CD4-positive, alpha-beta T cell treated with Interleukin-4 for 1 hour (primary cell): ENCODE results near the gene SYNE4.
"Not testable (repeated sequence)": the region's sequence is repeated elsewhere in the genome, so short reads cannot be mapped to it uniquely, and the experiment has no call there.

Experiments
- DNase-seq, 2 donors: peaks; one replicate each; pipeline ENCODE4 v3.0.0-alpha.2; 2020 to 2022

Gene SYNE4

DNA sequence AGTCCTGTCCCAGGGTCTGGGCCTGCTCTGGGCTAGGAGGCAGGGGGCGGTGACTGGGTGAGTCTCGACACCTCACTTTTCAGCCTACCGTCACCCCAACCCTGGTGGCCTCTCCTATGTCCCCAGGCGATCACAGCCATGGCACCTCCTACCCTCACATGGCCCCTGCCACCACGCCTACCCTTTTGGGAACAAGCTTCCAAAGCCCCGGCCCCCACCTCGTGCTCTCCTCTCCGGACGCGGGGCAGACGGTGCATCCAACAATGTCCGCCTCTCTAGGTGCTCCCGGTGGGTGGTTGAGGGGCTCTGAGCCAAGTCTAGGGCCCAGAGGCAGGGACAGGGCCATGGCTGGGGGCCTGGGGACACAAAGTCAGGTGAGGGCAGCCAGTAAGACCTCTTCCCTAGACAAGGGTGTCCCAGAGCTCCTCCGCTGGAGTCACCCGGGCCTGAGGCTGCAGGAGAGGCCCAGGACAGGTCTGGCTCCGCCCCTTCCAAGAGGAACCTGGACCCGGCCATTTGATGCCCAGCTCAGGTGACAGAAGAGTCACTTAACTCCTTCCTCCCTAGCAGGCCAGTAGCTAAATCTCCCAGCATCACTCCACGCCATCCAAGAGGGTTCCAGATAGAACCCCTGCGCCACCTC, at the start of gene SYNE4:
TSS of gene SYNE4 (minus strand) at position 478 of the 643 bp plus-strand sequence. CDS start at position 346, 132 bp downstream.
- DNase-seq, result no peak

DNA sequence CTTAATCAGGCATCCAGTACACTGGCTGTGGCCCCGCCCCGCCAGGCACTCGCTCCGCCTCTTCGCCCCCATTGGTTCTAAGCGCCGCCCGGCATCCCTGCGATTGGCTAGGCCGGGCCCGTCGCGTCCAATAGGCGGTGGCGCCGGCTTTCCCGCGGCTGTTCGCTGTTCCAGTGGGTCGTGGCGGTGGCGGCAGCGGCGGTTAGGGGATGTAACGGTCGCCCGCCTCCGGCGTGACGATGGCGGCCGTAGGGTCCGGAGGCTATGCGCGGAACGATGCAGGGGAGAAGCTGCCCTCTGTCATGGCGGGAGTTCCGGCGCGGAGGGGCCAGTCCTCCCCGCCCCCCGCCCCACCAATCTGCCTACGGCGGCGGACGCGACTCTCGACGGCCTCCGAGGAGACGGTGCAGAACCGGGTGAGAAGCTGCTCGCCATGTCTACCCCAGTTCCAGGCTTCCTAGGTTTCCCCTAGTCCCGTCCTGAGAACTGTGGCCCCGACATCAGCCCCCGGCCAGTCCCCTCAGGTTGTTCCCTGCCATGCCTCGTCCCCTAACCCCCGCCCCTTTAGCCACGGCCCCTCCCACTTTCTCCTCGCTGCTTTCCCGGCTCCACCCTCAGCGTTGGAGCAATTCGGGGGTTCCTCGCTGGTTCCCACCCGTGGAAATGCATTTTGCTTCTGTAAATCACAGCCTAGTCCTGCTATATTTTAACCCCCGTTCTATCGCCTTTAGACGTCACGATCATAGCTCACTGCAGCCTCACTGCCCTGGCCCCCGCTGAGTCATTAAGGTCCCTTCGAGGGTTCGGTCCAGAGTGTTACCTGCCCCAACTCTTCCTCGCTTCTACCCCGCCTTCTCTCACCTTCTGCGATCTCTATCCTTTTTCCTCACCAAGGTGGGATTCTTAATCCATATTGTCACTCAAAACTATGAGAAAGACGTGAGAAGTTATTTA, 46.4 kb upstream of the SYNE4 start, which contains the start of gene WDR62:
TSS of gene WDR62 (plus strand) at position 165 of the 954 bp plus-strand sequence. CDS start at position 240, 75 bp downstream.
- peak in 1 of 2 donors; percentile 45 for DNase-seq

DNA sequence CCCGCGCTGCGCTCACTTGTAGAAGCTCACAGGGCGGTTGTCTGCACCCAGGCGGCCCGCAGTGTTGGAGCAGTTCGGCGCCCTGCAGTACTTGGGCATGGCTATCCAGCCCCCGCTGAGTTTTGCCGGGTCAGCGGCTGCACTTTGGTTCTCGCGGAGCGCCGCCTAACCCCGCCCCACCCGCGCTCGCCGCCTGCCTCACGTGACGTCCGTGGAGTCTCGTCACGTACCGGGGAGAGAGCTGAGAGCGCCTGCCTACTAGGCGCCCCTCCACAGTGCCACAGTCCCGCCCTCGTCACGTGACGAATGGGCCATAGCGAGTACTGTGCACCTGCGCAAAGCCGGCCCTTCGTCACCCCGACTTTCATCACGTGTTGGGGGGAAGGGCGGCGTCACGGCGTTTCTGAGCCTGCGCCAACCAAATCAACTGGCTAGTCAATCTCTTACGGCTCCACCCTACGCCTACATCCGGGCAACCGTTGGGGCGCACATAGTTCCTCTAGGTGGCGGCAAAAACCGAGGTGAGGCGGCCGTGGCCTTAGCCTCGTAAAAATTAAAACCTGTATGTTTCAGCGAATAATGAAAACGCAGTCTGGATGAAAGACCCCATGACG, 45.6 kb upstream of the SYNE4 start, which contains the start of gene THAP8:
TSS of gene THAP8 (minus strand) at position 167 of the 614 bp plus-strand sequence. CDS start at position 99, 68 bp downstream.
- peak; percentile 100 for DNase-seq

DNA sequence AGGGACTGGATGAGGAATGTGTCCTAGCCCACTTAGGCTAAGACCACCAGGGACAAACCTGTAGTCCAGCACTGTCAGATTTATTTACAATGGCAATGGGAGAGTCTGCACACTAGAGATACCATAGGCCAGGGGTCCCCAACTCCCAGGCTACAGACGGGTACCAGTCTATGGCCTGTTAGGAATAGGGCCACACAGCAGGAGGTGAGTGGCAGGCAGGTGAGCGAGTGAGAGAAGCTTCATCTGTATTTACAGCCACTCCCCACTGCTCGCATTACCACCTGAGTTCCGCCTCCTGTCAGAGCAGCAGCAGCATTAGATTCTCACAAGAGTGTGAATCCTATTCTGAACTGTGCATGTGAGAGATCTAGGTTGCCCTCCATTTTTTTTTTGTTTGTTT, 43.0 kb upstream of the SYNE4 start:
- no peak for DNase-seq

DNA sequence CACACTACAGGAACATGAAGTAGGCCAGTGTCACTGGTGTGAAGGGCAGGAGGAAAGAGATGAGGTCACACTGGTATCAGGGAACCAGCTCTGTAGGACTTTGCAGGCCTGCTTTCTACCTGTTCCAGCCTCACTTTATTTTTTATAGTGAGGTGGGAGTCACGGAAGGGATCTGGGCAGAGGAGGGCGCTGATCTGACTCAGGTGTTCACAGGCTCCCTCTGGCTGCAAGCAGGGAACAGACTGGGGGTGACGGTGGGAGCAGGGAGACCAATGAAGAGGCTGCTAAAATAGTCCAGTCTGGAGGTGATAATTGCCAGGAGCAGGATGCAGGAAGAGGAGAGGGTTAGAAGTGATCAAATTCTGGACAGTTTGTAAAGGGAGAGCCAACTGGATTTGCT, 42.6 kb upstream of the SYNE4 start:
- DNase-seq, result no peak

- no peak for DNase-seq
Observed at GRCh38 chr19:36049080-36049698, 40.6 kb upstream of the SYNE4 start.

DNA sequence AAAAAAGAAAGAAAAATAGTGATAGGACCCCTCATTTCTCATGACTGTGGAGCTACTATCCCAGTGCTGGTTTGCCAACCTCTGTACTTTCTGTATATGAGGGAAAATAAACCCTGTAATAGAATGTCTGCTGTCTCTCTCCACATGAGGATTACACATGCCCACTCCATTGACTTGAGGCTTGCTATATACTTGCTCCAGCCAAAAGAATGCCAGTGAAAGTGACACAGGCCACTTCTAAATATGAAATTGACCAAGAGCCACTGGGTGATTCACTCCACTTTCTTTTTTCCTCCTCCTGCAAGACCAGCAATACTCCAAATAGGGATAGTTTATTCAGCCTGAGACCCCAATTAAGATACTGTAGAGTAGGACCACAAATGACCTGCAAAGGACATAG, 39.2 kb upstream of the SYNE4 start:
- no peak for DNase-seq

- DNase-seq, result no peak
Observed at GRCh38 chr19:36046443-36047050, 37.9 kb upstream of the SYNE4 start.

GRCh38 chr19:36043952-36044351, 35.3 kb upstream of the SYNE4 start:
- no peak for DNase-seq

- no peak for DNase-seq
Observed at GRCh38 chr19:36041831-36042230, 33.2 kb upstream of the SYNE4 start.

- DNase-seq, result not testable (repeated sequence)
Observed at GRCh38 chr19:36041092-36041491, 32.5 kb upstream of the SYNE4 start.

- DNase-seq, result no peak
Observed at GRCh38 chr19:36040495-36040894, 31.9 kb upstream of the SYNE4 start.

DNA sequence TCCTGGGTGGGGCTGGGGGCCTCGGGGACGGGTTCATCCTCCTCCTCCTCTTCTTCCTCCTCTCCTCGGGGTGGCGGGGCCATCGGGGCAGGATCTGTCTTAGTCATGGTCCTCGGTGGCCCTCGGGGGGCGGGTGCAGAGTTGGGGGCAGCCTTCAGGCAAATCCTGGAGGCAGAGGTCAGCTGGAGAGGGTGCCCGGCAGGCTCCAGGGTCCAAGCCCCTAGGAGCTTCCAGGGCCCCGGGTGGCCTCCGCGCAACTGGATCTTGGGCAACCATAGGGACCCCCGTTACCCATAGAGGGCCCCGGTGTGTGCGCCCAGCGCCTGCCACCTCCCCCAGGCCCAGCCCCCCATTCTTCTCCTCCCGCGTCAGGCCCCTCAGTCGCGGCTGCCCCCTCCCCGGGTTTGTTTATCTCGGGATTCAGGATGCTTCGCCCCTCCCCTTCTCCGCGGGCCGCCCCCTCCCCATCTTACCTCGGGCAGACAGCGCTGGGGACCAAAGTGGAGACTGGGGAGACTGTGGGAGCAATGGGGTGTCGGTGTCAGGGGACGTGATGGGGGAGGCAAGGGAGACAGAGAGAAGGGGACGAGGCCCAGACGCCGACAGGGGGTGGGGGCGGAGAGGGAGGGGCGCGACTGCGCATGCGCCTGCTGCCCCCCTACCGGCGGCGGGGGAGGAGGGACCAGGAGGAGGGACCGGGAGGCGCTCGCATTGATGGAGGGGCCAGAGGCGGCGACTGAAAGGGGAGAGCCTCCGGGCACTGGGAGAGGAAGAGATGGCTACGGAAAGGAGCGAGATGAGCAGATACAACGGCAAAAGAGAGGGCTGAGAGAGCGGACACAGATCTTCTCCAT, 23.9 kb upstream of the SYNE4 start, which contains the start of gene CLIP3:
TSS of gene CLIP3 (minus strand) at position 623 of the 854 bp plus-strand sequence. CDS start at position 107, 516 bp downstream.
- DNase-seq, result peak; percentile 25 to 42

DNA sequence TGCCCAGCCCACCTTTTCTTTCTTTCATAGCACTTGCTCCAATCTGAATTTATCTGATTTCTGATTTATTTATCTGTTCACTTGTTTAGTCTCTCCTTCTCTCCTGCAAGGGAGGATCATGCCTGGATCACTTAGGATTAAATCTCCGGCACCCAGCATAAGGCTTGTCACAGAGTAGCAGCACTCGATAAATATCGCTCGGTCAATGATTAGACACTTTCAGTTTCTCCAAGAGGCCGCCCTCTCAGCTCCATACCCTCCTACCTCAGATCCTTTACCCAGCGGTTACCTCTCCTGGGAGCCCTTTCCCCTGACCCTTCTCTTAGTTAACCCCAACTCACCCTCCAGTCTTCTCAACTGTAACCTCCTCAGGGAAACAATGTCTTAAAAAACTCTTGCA, 22.7 kb upstream of the SYNE4 start:
- DNase-seq, result no peak

GRCh38 chr19:36030264-36031148, 21.9 kb upstream of the SYNE4 start:
- DNase-seq, result no peak

DNA sequence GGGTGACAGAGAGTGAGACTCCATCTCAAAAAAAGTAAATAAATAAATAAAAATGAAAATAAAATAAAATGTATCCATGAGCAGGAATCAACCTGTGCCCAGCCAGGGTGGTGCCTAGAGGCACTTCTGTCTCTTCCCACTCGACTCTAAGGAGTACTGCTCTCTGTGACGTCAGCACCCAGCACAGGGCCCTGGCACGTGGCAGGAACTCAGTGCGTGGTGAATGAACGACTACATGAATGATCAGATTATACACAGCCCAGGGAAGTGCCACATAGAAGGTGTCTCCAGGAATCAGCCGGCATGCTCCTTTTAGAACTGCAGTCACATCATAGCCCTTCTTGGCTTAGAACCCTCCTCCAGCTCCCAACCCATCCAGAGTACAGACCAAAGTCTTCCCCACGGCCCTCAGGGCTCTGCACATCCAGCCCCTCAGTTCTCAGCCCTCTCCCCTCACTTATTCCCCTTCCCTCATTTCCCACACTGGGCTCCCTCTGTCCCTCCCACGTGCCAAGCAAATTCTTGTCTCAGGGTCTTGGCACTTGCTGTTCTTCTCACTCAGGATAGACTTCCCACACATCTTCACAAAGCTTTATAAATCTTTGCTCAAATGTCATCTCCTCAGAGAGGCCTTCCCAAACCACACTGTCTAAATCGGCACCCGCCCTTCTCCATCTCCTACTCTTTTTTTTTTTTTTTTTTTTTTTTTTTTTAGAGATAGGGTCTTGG, 19.9 kb upstream of the SYNE4 start:
- no peak for DNase-seq

- no peak for DNase-seq
Observed at GRCh38 chr19:36027696-36028095, 19.1 kb upstream of the SYNE4 start.

- no peak for DNase-seq
Observed at GRCh38 chr19:36026091-36026876, 17.7 kb upstream of the SYNE4 start.

- DNase-seq, result no peak
Observed at GRCh38 chr19:36025541-36025940, 16.9 kb upstream of the SYNE4 start.
